Stimulated activated CD8-positive, alpha-beta memory T cell treated with anti-CD3 and anti-CD28 coated beads, Interleukin-4, amount 100 ng/mL, for 1 hour (primary cell): ENCODE measurements around the gene CD19.
"Not testable (repeated sequence)": the region's sequence is repeated elsewhere in the genome, so short reads cannot be mapped to it uniquely, and the experiment has no call there.

Experiments used
- DNase-seq, 2 donors: peaks; one replicate each; pipeline ENCODE4 v3.0.0-alpha.2; 2020; ENCODE audit warnings: low read depth in 2 of 2, low spot score in 1 of 2

CD19 gene

DNA sequence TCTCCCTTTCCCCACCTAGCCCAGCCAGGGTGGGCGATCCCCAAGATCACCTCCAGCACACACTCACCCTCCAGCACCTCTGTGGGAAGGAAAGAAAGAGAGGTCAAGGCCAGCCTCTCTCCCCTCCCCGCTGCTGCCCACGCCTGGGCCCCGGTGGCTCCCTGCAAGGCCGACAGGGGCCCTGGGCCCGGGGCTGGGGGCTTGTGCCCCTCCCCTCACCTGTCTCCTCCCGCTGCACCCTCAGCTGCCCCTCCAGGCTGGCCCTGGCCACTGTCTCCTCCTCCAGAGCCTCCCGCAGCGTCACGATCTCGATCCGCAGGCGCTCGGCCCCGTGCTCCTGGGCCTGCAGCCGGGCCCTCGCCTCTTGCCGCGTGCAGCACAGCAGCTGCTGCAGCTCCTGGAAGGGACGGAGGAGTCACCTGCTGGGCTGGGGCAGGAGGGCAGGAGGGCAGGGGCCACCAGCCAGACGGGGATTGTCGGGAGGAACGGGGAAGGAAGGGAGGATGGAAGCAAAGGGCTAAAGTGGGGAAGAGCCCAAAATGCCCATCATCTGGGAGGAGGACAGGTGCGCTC is 25.9 kb upstream of the CD19 start:
- no peak for DNase-seq

DNA sequence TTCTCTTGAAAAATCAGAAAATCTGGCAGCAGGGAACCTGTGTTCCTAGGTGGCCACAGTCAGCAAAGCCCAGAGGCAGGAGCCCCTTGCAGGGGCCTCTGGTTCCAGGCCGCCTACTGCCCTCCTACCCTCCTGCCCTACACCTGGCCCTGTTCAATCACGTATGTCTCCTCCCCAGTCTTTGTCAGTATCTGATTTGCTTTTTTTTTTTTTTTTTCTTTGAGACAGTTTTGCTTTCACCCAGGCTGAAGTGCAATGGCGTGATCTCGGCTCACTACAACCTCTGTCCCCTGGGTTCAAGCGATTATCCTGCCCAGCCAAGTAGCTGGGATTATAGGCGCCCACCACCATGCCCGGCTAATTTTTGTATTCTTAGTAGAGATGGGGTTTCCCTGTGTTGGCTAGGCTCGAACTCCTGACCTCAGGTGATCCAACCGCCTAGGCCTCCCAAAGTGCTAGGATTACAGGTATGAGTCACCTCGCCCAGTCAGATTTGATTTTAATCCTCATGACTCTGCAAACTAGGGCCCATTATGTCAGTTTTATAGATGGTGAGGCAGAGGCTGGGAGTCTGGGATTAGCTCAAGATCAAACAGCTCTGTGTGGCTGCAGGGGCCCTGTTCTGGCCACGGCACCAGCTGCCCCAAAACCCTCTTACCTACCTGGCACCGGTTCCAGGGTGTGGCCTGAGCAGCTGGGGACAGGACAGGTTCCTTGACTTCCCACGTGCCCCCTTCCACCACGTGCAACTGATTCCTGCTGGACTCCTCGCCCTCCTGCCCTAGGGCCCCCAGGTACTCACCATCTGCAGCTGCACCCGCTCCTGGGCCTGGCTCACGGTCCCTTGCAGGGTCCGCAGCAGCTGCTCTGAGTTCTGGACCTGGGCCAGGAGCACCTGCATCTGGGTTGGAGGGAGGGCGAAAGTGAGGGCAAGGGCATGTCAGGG is 21.4 kb upstream of the CD19 start:
- DNase-seq: no peak

DNA sequence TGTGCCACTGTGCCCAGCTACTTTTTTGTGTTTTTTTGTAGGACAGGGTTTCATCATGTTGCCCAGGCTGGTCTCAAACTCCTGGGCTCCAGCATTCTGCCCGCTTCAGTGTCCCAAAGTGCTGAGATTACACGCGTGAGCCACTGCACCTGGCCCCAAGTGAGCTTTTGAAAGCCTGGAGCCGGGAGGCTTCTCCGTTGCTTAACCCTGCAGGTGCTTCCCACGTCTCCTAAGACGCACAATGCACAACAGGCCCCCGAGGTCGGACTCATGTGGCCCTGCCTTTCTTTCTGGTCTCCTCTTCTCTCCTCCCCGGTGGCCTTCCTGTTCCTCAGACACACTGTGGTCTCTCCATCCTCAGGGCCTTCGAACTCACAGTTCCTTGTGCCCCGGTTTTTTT is 19.2 kb upstream of the CD19 start:
- no peak for DNase-seq

- no peak for DNase-seq
Measured at GRCh38 chr16:28913946-28914724, 17.6 kb upstream of the CD19 start.

DNA sequence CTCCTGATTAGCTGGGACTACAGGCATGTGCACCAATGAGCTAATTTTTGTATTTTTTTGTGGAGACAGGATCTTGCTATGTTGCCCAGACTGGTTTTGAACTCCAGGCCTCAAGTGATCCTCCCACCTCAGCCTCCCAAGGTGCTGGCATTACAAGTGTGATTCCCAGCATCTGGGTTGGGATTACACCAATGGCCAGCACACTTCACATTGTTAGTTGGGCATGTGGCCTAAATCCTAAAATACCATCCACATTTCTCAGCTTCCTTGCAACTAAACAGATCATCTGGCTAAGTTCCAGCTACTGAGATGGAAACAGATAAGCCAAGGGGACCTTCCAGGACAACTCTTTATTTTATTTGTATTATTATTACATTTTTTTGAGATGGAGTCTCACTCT is 16.6 kb upstream of the CD19 start:
- no peak for DNase-seq

- DNase-seq: no peak
Measured at GRCh38 chr16:28917095-28917494, 14.7 kb upstream of the CD19 start.

DNA sequence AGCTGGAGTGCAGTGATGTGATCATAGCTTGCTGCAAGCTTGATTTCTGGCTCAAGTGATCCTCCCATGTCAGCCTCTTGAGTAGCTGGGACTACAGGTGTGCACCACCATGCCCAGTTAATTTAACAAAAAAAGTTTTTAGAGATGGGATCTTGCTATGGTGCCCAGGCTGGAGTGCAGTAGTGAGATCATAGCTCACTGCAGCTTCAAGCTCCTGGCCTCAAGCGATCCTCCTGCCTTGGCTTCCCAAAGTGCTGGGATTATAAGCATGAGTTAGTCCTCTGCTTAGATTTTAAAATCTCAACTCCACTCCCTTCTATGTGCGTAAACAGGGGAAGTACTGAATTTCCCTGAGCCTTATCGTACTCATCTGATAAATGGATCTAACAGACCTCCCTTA is 13.1 kb upstream of the CD19 start:
- DNase-seq: no peak

DNA sequence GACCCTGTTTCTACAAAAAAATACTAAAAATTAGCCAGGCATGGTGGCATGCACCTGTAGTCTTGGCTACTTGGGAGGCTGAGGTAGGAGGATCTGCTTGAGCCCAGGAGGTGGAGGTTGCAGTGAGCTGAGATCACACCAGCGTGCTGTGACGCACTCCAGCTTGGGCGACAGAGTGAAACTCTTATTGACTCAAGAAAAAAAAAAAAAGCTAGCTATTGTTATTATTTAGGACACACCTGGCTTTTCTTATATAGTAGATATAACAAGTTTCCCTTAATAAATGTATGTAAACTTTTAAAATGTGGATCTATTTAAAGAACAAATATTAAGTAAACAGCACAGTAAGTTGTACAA is 8.6 kb upstream of the CD19 start:
- no peak for DNase-seq

- no peak for DNase-seq
Measured at GRCh38 chr16:28923652-28924398, 7.9 kb upstream of the CD19 start.

DNA sequence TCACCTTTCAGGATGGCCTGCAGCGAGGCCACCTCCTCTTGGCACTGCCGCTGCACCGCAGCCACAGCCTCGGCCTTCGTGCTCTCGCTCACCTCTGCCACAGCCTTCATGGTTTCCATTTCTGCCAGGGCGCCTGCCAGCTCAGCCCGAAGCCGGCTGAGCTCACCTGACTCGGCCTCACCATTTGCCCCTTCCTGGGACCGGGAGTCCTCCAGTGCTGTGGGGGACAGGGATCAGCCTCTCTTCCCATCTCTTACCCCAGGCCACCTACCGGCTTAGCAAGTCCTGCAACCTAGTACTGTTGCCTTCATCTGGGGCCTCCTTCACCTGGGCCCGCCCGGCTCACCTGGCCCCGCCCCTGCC is 7.4 kb upstream of the CD19 start:
- no peak for DNase-seq

- DNase-seq: peak; percentile 85 to 88
Measured at GRCh38 chr16:28924762-28925385, 6.9 kb upstream of the CD19 start, which contains the start of gene RABEP2. Gene RABEP2 (minus strand): TSS chr16:28925238. CDS start chr16:28925163, 75 bp downstream.

- peak; percentile 50 to 51 for DNase-seq
Measured at GRCh38 chr16:28925386-28926228, 6.2 kb upstream of the CD19 start.

GRCh38 chr16:28926284-28926683 is 5.5 kb upstream of the CD19 start:
- DNase-seq: not testable (repeated sequence)

GRCh38 chr16:28927815-28928214 is 4.0 kb upstream of the CD19 start:
- no peak for DNase-seq

- DNase-seq: no peak
Measured at GRCh38 chr16:28930203-28930602, 1.6 kb upstream of the CD19 start.

- no peak for DNase-seq
Measured at GRCh38 chr16:28930652-28931051, 1.1 kb upstream of the CD19 start.

DNA sequence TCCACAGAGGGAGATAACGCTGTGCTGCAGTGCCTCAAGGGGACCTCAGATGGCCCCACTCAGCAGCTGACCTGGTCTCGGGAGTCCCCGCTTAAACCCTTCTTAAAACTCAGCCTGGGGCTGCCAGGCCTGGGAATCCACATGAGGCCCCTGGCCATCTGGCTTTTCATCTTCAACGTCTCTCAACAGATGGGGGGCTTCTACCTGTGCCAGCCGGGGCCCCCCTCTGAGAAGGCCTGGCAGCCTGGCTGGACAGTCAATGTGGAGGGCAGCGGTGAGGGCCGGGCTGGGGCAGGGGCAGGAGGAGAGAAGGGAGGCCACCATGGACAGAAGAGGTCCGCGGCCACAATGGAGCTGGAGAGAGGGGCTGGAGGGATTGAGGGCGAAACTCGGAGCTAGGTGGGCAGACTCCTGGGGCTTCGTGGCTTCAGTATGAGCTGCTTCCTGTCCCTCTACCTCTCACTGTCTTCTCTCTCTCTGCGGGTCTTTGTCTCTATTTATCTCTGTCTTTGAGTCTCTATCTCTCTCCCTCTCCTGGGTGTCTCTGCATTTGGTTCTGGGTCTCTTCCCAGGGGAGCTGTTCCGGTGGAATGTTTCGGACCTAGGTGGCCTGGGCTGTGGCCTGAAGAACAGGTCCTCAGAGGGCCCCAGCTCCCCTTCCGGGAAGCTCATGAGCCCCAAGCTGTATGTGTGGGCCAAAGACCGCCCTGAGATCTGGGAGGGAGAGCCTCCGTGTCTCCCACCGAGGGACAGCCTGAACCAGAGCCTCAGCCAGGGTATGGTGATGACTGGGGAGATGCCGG is 769 bp downstream of the CD19 start:
- no peak for DNase-seq

DNA sequence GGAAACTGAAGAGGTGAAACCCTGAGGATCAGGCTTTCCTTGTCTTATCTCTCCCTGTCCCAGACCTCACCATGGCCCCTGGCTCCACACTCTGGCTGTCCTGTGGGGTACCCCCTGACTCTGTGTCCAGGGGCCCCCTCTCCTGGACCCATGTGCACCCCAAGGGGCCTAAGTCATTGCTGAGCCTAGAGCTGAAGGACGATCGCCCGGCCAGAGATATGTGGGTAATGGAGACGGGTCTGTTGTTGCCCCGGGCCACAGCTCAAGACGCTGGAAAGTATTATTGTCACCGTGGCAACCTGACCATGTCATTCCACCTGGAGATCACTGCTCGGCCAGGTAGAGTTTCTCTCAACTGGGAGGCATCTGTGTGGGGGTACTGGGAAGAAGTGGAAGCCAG is 1.4 kb downstream of the CD19 start:
- DNase-seq: no peak

DNA sequence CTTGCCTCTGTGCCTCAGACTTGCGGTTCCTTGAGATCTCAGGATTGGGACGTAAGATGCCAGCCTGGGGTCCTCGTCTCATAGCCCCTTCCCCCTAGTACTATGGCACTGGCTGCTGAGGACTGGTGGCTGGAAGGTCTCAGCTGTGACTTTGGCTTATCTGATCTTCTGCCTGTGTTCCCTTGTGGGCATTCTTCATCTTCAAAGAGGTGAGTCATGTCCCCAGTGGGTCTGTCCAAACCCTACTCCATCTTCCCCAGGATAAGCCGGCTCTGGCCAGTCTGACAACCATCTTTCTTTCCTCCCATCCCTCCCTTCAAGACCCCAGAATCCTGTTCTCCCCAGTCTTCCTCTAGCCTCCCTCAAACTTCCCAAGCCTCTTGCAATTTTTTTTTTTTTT is 3.6 kb downstream of the CD19 start:
- no peak for DNase-seq
